ENCODE measurements around the gene TMEM250. TPM values are rescaled to one million over a fixed set of nuclear protein-coding genes. Genes with fewer than 3 reads are reported as not detected.

Gene TMEM250
- total RNA-seq (21.5 TPM), polyA plus RNA-seq (10 to 100 TPM; 44.7 to 55.6 (median 45.7) TPM)

DNA sequence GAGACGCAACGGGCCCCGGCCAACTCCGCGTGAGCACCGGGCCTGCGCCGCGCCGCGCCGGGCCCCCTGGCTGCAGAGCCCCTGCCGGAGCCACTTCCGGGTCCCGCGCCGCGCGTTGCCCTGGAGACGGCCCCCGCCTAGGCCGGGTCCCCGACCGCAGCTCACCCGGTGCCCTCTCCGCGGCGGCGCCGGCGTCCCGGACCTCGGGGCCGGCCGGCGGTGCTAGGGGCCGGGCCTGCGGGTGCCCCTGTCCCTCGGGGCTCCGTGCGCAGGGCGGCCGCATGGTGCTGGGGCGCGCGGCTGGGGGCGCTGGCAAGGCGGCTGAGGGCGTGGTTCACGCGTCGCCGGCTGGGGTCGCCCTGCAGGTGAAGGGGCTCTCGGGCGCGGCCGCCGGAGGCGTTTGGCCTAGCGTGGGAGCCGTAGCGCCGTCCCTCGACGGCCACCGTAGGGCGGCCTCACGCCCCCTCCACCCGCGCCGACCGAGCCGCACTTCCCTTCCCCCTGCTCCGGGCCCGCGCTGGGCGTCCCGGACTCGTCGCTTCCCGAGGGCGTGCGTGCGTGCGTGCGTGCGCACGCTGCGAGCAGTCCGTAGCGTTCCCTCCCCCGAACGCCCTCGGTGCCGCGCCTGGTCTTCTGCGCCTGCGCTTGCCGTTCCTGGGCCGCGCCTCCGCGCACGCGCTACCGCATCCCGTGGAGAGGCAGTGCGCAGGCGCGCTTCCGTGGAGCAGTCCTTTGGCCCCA is at the start of gene TMEM250:
TMEM250 (minus strand) TSS at position 556 of the 741 bp plus-strand sequence. CDS start 1,975 bp downstream, outside the sequence.
- H3K27ac Mint-ChIP-seq, result peak within 1 kb of the TSS; percentile 56 to 95 (median 80)
- peak within 1 kb of the TSS; percentile 60 for H3K4me3 ChIP-seq (ENCODE audit: low read depth, low read length)
- peak; percentile 90 to 91 for ATAC-seq (ENCODE audit: low read depth in 2 of 2)
- no peaks in the 10 kb centered on the region for H3K27me3 ChIP-seq (ENCODE audit: control insufficient read depth, insufficient read depth, low read length)
- no peaks in the 10 kb centered on the region for H3K36me3 Mint-ChIP-seq
- peak within 1 kb of the TSS; percentile 86 to 94 (median 90) for H3K4me3 Mint-ChIP-seq
- H3K4me1 Mint-ChIP-seq, result peaks cover 0 to 31% (median 6%) of the 10 kb centered on the region in 4 donors
- peak; percentile 93 to 97 (median 97) for DNase-seq
- H3K9me3 Mint-ChIP-seq, result no peaks in the 10 kb centered on the region
- no peaks in the 10 kb centered on the region for H3K27me3 Mint-ChIP-seq
- H3K4me1 ChIP-seq (ENCODE audit: control insufficient read depth, insufficient read depth, low read length, poor library complexity, severe bottlenecking), result peaks cover 33% of the 10 kb centered on the region
- H3K9me3 ChIP-seq (ENCODE audit: control insufficient read depth in 2 of 2, low read length in 2 of 2), result no peaks in the 10 kb centered on the region
- H3K27ac ChIP-seq (ENCODE audit: insufficient read depth, low read length, poor library complexity, severe bottlenecking), result peak within 1 kb of the TSS; percentile 90
- no peaks in the 10 kb centered on the region for H3K36me3 ChIP-seq (ENCODE audit: control insufficient read depth, insufficient read depth, low read length)

DNA sequence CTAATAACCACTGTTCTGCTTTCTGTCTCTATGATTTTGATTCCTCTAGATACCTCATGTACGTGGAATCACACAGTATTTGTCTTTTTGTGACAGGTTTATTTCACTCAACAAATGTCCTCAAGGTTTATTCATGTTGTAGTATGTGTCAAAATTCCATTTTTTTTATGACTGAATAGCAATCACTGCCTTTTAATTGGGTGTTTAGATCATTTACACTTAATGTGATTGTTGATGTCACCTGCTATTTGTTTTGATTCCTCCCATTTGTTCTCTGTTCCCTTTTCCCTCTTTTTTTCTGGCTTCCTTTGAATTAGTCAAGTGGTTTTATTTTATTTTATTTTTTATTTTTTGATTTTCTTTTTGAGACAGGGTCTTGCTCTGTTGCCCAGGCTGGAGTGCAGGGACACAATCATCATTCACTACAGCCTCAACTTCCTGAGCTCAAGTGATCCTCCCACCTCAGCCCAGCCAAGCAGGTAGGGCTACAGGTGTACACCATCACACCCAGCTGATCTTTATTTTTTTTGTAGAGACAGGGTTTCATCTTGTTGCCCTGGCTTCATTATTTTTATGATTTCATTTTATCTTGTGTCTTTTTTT is 44.7 kb upstream of the TMEM250 start:
- Mint-ChIP-seq H3K4me1 (no peaks in the 10 kb centered on the region), H3K27me3 (no peaks in the 10 kb centered on the region), H3K9me3 (peaks cover 0 to 4% (median 1%) of the 10 kb centered on the region in 7 donors), H3K27ac (no peak overlapping the region), H3K36me3 (no peaks in the 10 kb centered on the region), H3K4me3 (no peak overlapping the region)
- Histone ChIP-seq H3K27ac (ENCODE audit: insufficient read depth, low read length, poor library complexity, severe bottlenecking) (no peak overlapping the region), H3K4me1 (ENCODE audit: control insufficient read depth, insufficient read depth, low read length, poor library complexity, severe bottlenecking) (no peaks in the 10 kb centered on the region), H3K9me3 (ENCODE audit: control insufficient read depth in 2 of 2, low read length in 2 of 2) (peaks cover 0 to 4% of the 10 kb centered on the region in 2 experiments), H3K4me3 (ENCODE audit: low read depth, low read length) (no peak overlapping the region), H3K36me3 (ENCODE audit: control insufficient read depth, insufficient read depth, low read length) (no peaks in the 10 kb centered on the region), H3K27me3 (ENCODE audit: control insufficient read depth, insufficient read depth, low read length) (no peaks in the 10 kb centered on the region)
- ATAC-seq (ENCODE audit: low read depth in 2 of 2) (no peak), DNase-seq (no peak)

- no peaks in the 10 kb centered on the region for H3K27me3 Mint-ChIP-seq
Measured at GRCh38 chr9:136160995-136161610, 42.4 kb upstream of the TMEM250 start.

GRCh38 chr9:136160381-136160841 is 41.7 kb upstream of the TMEM250 start:
- peaks cover 0 to 4% of the 10 kb centered on the region in 2 experiments for H3K9me3 ChIP-seq (ENCODE audit: control insufficient read depth in 2 of 2, low read length in 2 of 2)
- H3K4me3 Mint-ChIP-seq, result no peak overlapping the region
- no peak overlapping the region for H3K27ac Mint-ChIP-seq
- ATAC-seq (ENCODE audit: low read depth in 2 of 2) (no peak), DNase-seq (no peak)
- H3K36me3 Mint-ChIP-seq, result no peaks in the 10 kb centered on the region
- H3K27me3 Mint-ChIP-seq, result no peaks in the 10 kb centered on the region
- no peak overlapping the region for H3K4me3 ChIP-seq (ENCODE audit: low read depth, low read length)
- no peak overlapping the region for H3K27ac ChIP-seq (ENCODE audit: insufficient read depth, low read length, poor library complexity, severe bottlenecking)
- H3K4me1 ChIP-seq (ENCODE audit: control insufficient read depth, insufficient read depth, low read length, poor library complexity, severe bottlenecking), result no peaks in the 10 kb centered on the region
- H3K27me3 ChIP-seq (ENCODE audit: control insufficient read depth, insufficient read depth, low read length), result no peaks in the 10 kb centered on the region
- no peaks in the 10 kb centered on the region for H3K36me3 ChIP-seq (ENCODE audit: control insufficient read depth, insufficient read depth, low read length)
- no peaks in the 10 kb centered on the region for H3K4me1 Mint-ChIP-seq
- H3K9me3 Mint-ChIP-seq, result peaks cover 0 to 4% (median 0%) of the 10 kb centered on the region in 7 donors

More at GRCh38 chr9:136160995-136161610, 42.4 kb upstream of the TMEM250 start:
- H3K4me1 Mint-ChIP-seq, result no peaks in the 10 kb centered on the region
- H3K36me3 Mint-ChIP-seq, result no peaks in the 10 kb centered on the region
- DNase-seq (no peak), ATAC-seq (ENCODE audit: low read depth in 2 of 2) (no peak)
- H3K27ac Mint-ChIP-seq, result no peak overlapping the region
- H3K4me3 Mint-ChIP-seq, result no peak overlapping the region
- H3K4me3 ChIP-seq (ENCODE audit: low read depth, low read length), result no peak overlapping the region
- H3K27ac ChIP-seq (ENCODE audit: insufficient read depth, low read length, poor library complexity, severe bottlenecking), result no peak overlapping the region
- no peaks in the 10 kb centered on the region for H3K27me3 ChIP-seq (ENCODE audit: control insufficient read depth, insufficient read depth, low read length)
- no peaks in the 10 kb centered on the region for H3K36me3 ChIP-seq (ENCODE audit: control insufficient read depth, insufficient read depth, low read length)
- H3K9me3 ChIP-seq (ENCODE audit: control insufficient read depth in 2 of 2, low read length in 2 of 2), result peaks cover 0 to 4% of the 10 kb centered on the region in 2 experiments
- peaks cover 0 to 4% (median 0%) of the 10 kb centered on the region in 7 donors for H3K9me3 Mint-ChIP-seq
- H3K4me1 ChIP-seq (ENCODE audit: control insufficient read depth, insufficient read depth, low read length, poor library complexity, severe bottlenecking), result no peaks in the 10 kb centered on the region

- Histone ChIP-seq H3K9me3 (ENCODE audit: control insufficient read depth in 2 of 2, low read length in 2 of 2) (peaks cover 0 to 4% of the 10 kb centered on the region in 2 experiments), H3K36me3 (ENCODE audit: control insufficient read depth, insufficient read depth, low read length) (no peaks in the 10 kb centered on the region), H3K27me3 (ENCODE audit: control insufficient read depth, insufficient read depth, low read length) (no peaks in the 10 kb centered on the region), H3K4me1 (ENCODE audit: control insufficient read depth, insufficient read depth, low read length, poor library complexity, severe bottlenecking) (no peaks in the 10 kb centered on the region), H3K4me3 (ENCODE audit: low read depth, low read length) (no peak overlapping the region), H3K27ac (ENCODE audit: insufficient read depth, low read length, poor library complexity, severe bottlenecking) (no peak overlapping the region)
- Mint-ChIP-seq H3K36me3 (no peaks in the 10 kb centered on the region), H3K4me3 (no peak overlapping the region), H3K9me3 (peaks cover 0 to 4% (median 0%) of the 10 kb centered on the region in 7 donors), H3K27ac (peak overlapping the region in 1 of 3 donors; percentile 74), H3K4me1 (no peaks in the 10 kb centered on the region), H3K27me3 (peaks cover 4% of the 10 kb centered on the region)
- DNase-seq, result no peak
- ATAC-seq (ENCODE audit: low read depth in 2 of 2), result no peak
Measured at GRCh38 chr9:136159851-136160250, 41.2 kb upstream of the TMEM250 start.

DNA sequence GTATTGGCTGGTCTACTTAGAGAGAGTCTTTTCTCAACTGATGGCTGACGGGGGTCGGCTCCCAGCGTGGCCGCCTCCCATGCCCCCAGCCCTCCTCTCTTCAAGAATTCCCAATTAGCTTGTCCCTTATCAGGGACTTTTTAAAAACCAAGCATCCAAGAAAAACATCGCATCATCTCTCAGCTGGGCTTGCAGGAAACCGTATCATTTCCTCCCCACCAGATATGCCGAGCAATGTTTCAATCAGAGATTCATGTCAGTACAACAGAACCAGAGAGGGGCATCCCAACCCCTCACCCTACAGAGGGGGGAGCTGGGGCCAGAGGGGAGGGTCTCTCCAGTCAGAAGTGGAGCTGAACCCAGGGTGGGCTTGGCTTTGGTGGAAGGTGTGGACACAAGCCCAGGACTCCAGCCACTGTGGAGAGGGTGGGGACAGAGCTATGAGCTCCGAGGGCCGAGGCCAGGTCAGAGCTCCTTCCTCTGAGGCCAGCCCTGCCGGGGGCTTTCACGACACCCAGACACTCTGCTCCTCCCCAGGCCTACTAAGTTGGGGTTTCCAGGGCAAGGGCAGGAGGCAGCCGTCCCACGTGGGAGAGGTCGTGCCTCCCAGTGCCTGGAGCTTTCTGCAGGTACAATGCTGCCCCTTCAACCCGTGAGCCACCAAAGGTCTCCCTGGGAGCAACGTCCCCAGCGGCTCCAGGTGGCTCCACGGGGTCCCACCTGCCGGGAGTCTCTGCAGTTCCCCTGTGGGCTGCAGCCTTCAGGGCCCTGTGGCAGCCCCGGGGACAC is 39.0 kb upstream of the TMEM250 start:
- no peaks in the 10 kb centered on the region for H3K36me3 ChIP-seq (ENCODE audit: control insufficient read depth, insufficient read depth, low read length)
- Mint-ChIP-seq H3K9me3 (no peaks in the 10 kb centered on the region), H3K27ac (no peak overlapping the region), H3K4me3 (no peak overlapping the region), H3K27me3 (peaks cover 5% of the 10 kb centered on the region), H3K4me1 (no peaks in the 10 kb centered on the region), H3K36me3 (no peaks in the 10 kb centered on the region)
- H3K27ac ChIP-seq (ENCODE audit: insufficient read depth, low read length, poor library complexity, severe bottlenecking), result no peak overlapping the region
- H3K27me3 ChIP-seq (ENCODE audit: control insufficient read depth, insufficient read depth, low read length), result no peaks in the 10 kb centered on the region
- H3K4me1 ChIP-seq (ENCODE audit: control insufficient read depth, insufficient read depth, low read length, poor library complexity, severe bottlenecking), result no peaks in the 10 kb centered on the region
- H3K4me3 ChIP-seq (ENCODE audit: low read depth, low read length), result no peak overlapping the region
- DNase-seq (no peak), ATAC-seq (ENCODE audit: low read depth in 2 of 2) (no peak)
- H3K9me3 ChIP-seq (ENCODE audit: control insufficient read depth in 2 of 2, low read length in 2 of 2), result no peaks in the 10 kb centered on the region

Data from CD4-positive, CD25-positive, alpha-beta regulatory T cell (primary cell).